Ramos (cell line): ENCODE results near the gene ZFP1.

ENCODE experiments used
- in situ Hi-C: fragments of 300-500 bp; cut with MboI; formaldehyde crosslinking; loops from one replicate; pipeline ENCODE4 v1.14.3; 2022; ENCODE audit warnings: low sequenced_read_pairs; ENCODE audit not compliant: unreplicated experiment

ZFP1 gene

DNA sequence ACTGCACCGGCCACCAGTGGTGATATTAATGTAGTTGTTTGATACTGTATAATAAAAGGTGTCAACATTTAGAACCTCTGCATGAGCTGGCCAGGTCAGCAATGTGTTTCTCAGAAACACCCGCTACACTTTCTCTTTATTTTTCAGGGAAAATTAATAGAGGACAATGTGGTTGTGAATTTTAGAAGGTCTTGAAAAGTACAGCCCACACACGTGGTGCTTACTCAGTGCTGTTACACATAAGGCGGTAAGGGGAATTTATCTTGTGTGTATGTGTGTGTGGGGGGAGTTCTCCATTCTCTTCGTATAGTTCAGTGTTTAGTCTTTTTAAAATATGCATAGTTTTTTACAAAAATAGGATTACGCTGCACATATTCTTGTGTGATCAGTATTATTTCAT, 4.4 kb upstream of the ZFP1 start:
- in situ Hi-C loops = no loop called here

DNA sequence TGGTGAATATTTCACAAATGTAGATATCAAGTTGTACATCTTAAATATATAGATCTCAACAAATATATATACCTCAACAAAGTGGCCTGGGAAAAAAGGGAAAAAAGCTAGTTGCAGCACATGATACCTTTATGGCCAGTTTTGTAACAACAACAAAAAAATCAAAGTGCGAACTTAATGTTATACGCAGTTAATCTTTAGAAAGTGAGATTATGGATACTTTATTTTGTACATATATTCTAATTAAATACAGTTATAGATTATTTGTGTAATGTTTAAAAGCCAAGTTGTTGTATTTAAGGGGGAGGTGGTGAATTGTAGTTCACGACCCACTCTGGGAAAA, 385 bp upstream of the ZFP1 start:
- in situ Hi-C loops = no loop called here

DNA sequence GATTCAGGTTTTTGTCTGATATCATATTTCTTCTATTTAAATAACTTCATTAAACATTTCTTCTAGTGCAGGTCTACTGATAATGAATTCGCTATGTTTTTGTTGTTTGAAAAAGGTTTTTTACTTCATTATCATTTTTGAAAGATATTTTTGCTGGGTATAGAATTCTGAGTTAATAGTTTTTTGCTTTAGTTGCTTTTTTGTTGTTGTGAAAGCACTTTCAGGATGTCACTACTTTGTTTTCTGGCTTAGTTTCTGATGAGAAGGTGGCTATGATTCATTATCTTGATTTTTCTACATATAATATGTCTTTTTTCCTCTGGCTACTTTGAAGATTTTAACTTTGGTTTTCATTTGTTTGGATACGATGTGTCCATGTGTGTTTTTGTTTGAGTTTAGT, 3.5 kb downstream of the ZFP1 start:
- in situ Hi-C loops = no loop called here

DNA sequence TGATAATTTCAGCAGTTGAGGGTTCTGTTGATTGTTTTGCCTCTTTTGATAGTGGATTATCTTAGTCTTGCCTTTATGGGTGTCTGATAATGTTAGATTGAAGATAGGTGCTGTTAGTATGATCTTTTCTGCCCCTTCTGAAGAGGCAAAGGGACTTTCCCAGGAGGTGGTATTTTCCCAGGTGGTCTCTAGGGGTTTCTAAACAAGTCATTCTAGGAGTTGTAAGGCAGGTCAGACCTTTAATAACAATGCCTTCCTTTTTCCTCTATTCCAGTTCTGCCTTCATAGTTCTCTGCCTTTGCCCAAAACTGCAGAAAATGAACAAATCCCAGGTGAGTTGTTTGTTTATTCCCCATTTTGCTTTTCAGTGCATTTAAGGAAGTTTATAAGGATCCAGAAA, 4.3 kb downstream of the ZFP1 start:
- in situ Hi-C loops = no loop called here

DNA sequence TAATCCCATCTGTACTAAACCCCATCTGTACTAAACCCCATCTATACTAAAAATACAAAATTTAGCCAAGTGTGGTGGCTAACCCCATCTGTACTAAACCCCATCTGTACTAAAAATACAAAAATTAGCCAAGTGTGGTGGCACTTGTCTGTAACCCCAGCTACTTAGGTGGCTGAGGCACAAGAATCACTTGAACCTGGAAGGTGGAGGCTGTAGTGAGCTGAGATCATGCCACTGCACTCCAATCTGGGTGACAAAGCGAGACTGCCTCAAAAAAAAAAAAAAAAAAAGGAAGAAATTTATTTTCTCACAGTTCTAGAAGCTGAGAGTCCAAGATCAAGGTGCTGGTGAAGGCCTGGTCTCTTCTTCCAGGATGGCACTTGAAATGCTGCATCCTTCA, 12.1 kb downstream of the ZFP1 start:
- in situ Hi-C loops = no loop called here

DNA sequence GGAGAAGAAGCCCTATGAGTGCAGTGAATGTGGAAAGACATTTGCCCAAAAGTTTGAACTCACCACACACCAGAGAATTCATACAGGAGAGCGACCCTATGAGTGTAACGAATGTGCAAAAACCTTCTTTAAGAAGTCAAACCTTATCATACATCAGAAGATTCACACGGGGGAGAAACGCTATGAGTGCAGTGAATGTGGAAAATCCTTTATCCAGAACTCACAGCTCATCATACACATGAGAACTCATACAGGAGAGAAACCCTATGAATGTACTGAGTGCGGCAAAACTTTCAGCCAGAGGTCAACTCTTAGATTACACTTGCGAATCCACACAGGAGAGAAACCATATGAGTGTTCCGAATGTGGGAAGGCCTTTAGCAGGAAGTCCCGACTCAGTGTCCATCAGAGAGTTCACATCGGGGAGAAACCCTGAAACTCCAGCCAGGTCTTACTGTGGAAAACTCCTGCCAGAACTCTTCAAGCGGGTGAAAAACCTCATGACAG, 21.6 kb downstream of the ZFP1 start:
- in situ Hi-C loops = no loop called here

DNA sequence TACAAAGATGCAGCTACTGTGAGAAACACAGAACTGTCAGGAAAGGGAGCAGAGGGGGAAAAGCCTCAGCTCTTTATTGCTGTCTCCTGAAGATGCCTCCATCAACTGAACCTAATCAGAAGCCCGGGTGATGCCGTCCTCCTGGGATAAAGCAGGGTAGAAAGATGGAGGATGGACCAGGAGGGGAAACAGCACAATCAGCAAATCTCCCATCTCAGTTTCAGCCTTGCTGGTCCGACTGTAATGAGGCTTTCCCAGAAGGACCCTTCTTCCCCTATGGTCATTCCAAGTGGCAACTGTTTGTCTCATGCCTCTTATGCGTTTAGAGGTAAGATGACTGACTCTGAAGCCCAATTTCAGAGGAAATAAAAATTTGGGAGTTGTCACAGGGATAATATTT, 24.3 kb downstream of the ZFP1 start:
- in situ Hi-C loops = no loop called here

DNA sequence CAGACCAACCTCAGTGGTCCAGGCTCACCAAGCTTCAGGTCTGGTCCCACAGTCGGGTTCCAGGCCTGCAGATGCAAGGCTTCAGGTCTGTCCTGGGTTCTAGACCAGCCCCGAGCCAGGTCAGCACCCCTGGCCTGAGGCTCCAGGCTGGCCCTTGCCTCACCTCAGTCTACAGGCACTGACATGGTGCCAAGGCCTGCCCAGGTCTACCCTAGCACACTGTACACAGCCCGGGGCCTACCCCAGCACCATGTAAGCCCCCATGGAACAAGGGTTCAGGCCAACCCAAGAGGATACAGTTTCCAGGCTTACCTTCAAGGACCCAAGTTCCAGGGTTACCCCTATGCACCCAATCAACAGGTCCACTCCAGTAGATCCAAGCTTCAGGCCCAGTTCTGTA, 26.8 kb downstream of the ZFP1 start:
- in situ Hi-C loops = no loop called here

DNA sequence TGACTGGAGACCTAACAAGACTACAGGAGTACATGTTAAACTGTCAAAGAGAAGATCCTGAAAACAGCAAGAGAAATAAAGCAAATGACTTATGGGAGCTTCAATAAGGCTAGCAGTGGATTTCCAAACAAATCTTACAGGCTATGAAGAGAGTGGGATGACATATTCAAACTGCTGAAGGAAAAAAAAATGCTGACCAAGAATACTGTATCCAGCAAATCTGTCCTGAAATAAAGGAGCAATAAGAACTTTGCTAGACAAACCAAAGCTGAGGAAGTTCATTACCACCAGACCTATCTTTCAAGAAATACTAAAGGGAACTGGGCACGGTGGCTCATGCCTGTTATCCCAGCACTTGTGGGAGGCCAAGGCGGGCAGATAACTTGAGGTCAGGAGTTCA, 28.6 kb downstream of the ZFP1 start:
- in situ Hi-C loops = no loop called here

DNA sequence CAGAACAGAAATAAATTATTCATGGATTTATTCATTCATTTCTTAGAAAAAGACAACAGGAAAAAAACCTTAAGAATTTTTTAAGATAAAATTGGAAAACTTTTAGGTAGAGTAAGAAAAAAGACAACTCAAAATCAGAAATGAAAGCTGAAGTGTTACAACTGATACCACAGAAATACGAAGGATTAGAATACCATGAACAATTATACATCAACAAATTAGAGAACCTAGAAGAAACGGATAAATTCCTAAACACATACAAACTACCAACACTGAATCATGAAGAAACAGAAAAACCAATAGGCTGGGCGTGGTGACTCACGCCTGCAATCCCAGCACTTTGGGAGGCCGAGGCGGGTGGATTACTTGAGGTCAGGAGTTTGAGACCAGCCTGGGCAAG, 30.9 kb downstream of the ZFP1 start:
- in situ Hi-C loops = no loop called here

DNA sequence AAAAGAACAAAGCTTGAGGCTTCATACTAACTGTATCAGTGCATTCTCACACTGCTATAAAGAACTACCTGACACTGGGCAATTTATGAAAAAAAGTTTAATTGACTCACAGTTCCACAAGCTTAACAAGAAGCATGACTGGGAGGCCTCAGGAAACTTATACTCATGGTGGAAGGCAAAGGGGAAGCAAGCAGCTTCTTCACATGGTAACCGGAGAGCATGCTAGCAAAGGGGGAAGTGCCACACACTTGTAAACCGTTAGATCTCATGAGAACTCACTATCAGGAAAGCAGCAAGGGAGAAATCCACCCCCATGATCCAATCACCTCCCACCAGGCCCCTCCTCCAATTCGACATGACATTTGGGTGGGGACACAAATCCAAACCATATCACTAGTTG, 33.3 kb downstream of the ZFP1 start:
- in situ Hi-C loops = no loop called here

DNA sequence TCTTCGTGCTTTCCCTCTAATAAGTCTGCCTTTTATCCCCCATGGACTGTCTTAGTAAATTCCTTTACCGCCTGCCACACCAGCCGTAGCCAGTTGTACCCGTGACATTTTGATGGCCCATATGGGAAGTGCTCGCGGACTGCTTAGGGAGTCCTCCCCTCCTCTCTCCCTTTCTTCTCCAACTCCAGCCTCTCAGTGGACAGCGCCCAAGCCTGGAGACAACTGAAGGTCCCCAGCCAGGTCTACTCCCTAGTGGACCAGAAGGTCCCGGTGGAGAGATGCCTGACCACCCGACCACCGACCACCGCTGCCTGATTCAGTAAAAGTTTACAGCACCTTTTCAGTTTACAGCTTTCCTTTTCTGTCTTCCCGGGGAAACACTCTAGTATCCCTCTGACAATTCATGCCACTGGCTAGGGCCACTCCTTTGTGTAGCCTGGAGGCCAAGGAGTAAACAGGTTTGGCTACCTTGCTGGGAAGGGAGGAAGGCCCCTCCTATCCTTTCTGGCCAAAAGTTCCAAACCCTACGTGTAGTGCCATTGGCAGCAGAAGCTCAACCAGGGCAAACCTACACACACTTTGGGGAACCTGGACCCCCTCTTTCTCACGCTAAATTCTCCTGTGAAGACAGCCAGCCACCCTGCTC, 40.6 kb downstream of the ZFP1 start:
- in situ Hi-C loops = no loop called here

DNA sequence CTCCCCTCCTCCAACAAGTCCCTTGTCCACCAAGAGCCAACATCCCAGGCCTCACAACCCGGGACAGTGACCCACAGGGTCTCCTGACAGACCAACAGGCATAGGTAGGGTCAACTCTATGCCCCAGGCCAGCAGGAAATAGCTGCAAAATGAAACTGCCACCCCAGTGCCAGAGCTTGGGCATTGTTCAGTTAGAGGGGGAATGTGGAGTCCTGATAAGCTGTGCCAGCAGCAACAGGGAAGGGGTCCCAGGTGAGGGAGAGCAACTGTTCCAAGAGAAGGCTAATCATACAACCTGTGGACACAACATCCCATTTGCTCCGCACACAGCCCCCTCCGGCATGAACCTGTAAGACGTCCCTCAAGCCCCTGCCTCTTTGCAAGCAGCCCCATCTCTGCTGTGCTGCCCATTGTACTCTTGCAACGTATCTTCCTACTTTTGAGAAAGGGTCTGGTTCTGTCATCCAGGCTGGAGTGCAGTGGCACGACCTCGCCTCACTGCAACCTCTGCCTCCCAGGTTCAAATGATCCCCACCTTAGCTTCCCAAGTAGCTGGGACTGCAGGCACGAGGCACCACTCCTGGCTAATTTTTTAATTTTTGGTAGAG, 41.4 kb downstream of the ZFP1 start:
- in situ Hi-C loops = no loop called here

DNA sequence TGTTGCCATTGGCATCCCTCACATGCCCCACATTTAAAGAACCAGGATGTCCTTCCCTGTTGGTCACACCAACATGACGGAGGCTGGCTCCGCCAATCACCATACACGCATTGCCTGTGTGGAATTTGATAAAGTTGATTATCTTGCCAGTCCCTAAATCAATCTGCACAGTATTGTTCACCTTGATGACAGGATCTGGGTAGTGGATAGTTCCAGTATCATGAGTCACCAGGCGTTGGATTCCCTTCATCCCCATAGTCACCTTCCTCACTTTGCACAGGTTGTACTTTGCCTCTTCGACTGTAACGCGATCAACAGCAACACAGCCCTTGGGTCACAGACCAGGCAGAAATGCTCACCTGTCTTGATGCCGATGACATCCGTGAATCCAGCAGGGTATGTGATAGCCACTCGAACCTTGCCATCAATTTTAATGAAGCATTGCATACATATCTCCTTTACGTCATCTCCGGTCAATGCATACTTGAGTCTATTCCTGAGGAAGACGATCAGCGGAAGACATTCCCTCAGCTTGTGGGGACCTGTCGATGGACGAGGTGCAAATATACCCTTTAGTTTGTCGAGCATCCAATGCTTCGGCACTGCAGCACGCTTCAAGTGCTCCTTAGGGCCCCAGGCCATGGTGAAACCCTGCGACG, 44.4 kb downstream of the ZFP1 start:
- in situ Hi-C loops = no loop called here

DNA sequence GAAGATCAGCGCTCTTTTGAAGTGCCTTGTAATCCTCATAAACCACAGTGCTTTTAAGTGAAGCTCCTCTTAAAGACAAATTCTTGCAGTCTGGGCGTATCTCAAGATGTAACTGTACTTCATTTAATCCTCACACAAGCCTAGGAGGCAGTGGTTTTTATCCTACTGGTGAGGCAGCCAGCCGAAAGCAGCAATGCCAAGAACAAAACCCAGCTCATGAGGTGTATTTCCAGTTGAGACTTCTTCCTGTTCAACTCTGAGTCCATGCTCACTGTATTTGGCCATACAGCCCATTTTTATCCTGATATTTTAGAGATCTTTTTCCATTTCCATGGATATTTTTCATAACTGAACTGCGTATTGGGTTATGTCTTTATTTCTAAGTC, 44.9 kb downstream of the ZFP1 start:
- in situ Hi-C loops = no loop called here

DNA sequence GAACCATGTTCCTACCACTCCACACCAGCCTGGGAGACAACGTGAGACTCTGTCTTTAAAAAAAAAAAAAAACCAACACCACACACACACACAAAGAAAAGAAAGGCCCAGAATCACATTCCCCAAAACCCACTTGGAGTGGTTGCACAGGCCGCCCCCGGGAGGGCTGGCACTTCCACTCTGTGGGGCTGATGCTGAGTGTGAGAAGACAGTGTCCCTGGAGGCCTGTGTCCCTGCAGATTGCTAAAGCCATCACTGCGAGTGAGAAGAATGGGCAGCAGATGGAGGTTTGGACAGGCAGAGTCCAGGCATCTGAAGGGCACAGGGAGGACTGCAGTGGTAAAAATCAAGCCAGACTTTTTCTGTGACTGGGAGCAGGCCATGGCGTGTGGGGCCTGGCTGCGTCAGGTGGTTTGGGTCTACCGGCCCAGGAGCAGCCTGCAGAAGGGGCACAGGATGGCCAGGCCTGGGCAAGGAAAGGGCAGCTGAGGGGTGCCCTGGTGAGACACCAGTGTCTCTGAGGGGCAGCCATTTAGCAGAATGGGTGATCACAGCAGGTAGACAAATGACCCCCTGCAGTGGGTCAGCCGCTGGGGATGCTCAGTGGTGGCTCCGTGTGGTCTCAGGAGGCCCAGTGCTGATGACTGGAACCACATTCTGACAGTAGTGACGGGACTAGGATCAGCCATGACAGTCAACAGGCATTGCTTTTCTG, 45.6 kb downstream of the ZFP1 start:
- in situ Hi-C loops = no loop called here

DNA sequence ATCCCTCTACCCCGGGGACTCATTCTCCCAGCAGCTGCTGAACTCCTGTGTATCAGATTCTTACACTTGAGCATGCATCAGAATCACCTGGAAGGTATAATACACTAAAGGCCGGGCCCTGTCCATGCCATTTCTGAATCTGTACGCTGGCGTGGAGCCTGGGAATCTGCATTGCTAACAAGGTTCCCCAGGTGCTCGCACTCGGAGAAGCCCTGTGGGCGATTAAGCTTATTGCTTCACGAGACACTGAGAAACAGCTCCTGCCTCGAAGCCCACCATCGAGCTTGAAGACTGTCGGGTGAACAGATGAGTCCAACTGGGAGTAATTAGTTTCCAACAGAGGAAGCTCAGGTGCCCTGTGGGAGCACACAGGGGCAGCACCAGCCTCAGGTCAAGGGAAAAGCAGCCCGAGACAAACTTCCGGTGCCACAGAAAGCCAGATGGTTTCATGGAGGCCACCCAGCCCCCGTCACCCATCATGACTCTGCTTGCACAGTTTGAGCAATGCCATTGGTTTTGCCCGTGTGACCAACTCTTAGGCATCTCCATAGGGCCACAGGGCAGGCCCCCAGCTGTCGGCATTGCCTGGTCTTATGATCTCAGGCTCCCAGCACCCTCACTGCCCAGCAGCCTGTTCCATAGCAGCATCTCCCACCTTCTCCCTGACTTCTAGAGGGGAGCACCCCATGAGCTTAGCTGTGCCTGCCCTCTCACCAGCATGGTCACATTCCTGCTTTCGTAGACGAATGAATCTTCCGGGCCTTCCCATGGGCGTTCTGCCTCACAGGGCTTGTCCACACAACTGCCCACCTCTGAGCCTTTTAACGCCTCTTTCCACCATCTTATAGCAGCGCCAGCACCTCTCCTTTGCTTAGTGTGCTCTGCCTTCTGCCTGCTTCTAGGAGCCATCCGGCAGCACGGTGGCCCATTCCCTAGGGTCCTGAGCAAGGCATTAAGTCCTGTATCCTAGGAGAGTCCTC, 47.8 kb downstream of the ZFP1 start:
- in situ Hi-C loops = no loop called here

DNA sequence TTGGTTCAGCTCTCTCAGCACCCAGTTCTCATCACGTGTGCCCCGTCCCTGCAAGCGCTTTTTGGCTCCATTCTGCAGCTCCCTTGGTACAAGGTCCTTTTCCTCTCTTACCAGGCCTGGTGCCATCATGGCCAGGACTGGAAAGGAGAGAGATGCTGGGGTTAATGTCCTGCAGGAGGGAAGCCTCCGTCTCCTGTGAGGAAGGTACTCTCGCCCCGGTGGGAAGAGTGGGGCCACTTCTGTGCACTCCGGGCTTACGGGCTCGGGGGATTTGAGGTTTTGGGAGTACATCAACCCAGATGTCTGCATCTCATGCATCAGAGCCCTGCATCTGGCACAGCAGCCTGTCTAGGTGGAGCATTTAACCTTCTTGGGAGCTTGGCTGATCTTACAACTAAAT, 48.5 kb downstream of the ZFP1 start:
- in situ Hi-C loops = no loop called here

DNA sequence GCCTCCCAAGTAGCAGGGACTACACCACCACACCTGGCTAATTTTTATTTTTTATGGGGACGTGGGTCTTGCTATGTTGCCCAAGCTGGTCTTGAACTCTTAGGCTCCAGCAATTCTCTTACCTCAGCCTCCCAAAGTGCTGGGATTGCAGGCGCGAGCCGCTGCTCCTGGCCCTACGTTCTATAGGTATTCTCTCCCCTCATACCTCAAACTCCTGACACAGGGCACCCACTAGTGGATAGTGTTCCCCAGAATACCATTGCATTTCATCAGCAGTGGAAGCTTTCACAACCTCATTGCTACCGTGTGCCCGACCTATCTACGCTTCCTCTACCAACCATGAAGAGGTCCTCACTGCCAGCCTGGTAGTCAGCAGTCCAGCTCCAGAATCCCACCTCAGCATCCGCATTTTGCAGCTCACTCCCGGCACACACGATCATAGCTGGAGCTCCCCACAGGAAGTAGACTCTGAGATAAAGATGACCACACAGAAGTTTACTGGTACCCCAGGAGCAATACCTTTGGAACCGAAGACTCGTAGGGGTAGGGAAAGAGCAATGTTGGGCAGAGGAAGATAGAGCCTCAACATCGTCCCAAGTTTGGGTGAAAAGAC, 49.3 kb downstream of the ZFP1 start:
- in situ Hi-C loops = no loop called here

DNA sequence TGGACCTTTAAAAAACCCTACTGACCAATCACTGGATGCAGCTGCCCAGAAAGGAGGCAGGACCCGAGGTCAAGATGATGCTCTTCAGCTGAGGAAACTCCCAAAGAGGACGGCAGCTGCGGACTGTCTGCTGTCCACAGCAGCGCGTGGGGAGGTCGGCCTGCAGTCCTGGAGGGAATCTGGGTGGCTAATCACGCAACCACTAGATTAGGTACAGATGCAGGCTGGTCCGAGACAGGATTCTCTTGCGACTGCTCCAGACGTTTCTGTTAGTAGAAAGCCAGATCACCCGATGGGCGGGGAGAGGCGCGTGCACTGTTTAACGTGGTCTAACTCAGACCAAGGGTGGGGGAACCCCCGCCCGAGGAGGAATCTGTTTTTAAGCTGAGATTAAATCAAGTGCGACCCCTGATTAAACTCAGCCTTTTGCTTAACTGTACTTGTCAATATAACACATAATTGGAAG, 49.8 kb downstream of the ZFP1 start:
- in situ Hi-C loops = no loop called here
